Measurements from ENCODE around the gene ADGRE3.

- TF ChIP-seq, protein P1, sequence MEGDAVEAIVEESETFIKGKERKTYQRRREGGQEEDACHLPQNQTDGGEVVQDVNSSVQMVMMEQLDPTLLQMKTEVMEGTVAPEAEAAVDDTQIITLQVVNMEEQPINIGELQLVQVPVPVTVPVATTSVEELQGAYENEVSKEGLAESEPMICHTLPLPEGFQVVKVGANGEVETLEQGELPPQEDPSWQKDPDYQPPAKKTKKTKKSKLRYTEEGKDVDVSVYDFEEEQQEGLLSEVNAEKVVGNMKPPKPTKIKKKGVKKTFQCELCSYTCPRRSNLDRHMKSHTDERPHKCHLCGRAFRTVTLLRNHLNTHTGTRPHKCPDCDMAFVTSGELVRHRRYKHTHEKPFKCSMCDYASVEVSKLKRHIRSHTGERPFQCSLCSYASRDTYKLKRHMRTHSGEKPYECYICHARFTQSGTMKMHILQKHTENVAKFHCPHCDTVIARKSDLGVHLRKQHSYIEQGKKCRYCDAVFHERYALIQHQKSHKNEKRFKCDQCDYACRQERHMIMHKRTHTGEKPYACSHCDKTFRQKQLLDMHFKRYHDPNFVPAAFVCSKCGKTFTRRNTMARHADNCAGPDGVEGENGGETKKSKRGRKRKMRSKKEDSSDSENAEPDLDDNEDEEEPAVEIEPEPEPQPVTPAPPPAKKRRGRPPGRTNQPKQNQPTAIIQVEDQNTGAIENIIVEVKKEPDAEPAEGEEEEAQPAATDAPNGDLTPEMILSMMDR (IDR thresholded peaks at IDR 0.05; ENCODE audit: low read length) = no peak
- no peak for TF ChIP-seq EZH2 (IDR thresholded peaks at IDR 0.05; ENCODE audit: borderline replicate concordance, low read length)
These were observed 96.7 kb downstream of the ADGRE3 start for GRCh38 chr19:14577885-14578427.

All from OCI-LY1 (cell line).